Inflammatory macrophage treated with lipopolysaccharide for 1 hour (primary cell): Measurements from ENCODE around the gene HNRNPL.
"Not testable (repeated sequence)": the region's sequence is repeated elsewhere in the genome, so short reads cannot be mapped to it uniquely, and the experiment has no call there.

Experiments used
- DNase-seq, 2 donors: peaks; one replicate each; pipeline ENCODE4 v3.0.0-alpha.2; 2020 to 2022

The HNRNPL gene

DNA sequence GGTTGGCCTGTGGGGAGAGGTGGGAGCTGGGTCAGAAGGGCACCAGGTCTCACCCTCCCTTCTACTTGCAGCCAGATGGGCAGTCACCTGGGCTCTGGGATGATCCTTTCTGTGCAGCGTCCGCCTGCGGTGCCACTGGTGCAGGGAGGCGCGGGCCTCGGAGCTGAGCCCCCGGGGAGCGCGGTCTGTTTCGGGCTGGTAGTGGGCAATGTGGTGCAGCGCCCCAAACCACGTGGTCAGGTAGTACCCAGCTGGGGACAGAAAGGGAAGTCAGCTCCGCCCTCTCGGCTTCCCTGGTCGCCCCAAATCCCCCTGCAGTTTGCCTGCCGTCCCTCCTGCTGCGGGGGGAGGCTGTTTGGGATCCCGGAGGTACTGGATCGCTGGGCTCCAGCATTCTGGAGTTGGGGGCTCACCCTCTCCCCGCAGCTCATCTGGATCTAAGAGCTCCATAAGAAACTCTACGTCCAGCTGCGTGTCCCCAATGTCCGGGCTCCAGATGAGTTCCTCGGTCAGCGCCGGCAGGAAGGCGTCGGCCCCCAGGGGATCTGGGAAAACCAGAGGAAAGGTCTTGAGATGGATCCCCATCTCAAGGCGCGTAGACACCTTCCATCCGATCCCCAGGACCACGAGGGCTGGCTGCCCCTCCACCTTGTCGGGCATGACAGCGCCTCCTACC is 19.5 kb upstream of the HNRNPL start:
- DNase-seq: no peak

DNA sequence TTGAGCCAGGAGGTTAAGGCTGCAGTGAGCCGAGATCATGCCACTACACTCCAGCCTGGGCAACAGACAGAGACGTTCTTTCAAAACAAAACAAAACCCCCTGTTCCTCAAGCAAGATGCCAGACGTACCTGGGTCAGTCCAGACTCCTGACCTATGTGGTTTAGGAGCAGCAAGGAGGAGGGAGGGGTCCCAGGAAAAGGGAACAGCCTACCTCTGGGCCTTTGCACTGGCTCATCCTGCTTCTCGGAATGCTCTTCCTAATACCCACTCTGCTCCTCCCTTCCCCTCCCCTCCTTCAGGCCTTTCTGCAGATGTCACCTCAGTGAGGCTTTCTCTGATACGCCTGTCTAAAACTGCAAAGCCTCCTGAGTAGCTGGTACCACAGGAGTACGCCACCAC is 18.8 kb upstream of the HNRNPL start:
- no peak for DNase-seq

DNA sequence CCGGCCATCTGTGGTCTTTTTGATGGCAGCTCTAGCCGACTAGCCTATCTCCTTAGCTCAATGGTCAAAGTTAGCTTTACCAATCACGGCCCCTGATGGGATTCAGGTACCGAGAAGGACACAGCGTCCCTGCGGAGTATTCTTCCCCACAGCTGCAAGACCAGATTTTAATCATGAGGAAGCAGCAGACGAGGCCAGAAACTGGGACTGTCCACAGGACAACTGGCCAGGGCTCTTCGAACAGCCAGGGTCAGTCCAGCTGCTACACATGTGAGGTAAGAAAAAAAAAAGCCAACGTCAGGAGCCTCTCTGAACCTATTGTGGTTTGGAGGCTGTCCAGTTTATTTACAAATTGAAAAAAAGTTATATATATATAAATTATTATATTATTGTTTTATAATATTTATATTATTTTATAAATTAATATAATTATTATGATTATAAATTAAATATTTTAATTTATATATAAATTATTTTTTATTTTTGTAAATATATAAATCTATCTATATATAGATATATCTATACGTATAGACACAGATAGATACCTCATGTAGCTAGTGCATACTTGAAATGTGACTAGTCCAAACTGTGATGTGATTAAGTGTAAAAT is 17.5 kb upstream of the HNRNPL start:
- DNase-seq: no peak

DNA sequence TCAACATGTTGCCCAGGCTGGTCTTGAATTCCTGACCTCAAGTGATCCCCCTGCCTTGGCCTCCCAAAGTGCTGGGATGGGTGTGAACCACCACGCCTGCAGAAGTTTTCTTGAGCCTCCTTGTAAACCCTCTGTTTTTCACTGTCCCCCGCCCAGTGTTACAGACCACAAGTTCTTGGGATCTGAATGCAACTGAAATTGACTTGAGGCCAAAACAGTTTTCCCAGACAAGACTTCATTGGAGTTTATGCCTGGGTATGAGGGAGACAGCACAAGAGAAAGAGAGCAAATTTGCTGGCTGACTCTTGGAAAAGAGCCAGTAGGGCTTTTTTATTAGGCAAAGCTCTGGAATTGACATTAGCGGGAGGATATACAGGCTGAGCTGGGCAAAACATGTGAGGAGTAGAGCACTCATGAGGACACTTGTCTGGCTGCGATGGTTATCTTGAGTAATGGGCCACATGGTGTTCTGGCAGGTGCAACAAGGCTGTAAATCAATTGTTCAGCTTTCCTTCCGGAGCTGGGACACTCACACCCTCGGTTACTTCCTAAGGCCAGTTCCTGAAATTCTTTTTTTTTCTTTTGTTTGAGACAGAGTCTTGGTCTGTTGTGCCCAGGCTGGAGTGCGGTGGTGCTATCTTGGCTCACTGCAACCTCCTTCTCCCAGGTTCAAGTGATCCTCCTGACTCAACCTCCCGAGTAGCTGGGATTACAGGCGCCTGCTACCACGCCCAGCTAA is 12.7 kb upstream of the HNRNPL start:
- DNase-seq: no peak

DNA sequence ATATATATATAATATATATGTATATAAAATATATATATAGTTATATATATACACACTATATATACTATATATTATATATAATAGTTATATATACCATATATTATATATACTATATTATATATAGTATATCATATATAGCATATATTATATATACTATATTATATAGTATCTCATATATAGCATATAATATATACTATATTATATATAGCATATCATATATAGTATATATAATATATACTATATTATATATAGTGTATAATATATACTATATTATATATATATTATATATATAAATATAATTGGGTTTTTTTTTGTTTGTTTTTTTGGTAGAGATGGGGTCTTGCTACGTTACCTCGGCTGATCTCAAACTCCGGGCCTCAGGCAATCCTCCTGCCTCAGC is 11.6 kb upstream of the HNRNPL start:
- no peak for DNase-seq

DNA sequence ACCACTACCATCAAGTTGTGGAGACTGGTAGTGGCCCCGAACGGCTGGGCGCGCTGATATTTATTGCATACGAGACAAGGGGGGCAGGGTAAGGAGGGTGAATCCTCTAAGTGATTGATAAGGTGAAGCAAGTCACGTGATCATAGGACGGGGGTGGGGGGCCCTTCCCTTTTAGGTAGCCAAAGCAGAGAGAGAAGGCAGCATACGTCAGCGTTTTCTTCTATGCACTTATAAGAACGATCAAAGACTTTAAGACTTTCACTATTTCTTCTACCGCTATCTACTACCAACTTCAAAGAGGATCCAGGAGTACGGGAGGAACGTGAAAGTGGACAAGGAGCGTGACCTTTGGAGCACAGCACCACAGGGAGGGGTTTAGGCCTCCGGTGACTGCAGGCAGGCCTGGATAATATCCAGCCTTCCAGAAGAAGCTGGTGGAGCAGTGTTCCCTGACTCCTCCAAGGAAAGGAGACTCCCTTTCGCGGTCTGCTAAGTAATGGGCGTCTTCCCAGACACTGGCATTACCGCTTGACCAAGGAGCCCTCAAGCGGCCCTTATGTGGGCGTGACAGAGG is 9.9 kb upstream of the HNRNPL start:
- DNase-seq: not testable (repeated sequence)

DNA sequence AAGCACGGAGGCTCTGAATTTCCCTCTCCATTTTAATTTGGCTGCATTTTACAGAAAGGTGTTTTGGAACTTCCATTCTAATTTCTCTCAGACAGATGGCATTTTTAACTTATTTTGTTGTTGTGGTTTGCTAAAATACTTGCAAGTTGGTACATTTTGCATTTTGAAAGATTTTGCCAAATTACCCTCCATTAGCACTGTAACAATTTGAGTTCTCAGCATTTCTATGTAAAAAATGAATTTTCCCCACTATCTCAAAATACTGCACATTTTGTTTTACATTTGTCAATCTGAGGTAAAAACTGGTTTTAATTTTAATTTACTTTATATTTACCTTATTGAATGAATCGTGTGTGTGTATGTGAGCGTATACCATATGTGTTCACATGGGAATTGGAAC is 7.0 kb upstream of the HNRNPL start:
- DNase-seq: no peak

DNA sequence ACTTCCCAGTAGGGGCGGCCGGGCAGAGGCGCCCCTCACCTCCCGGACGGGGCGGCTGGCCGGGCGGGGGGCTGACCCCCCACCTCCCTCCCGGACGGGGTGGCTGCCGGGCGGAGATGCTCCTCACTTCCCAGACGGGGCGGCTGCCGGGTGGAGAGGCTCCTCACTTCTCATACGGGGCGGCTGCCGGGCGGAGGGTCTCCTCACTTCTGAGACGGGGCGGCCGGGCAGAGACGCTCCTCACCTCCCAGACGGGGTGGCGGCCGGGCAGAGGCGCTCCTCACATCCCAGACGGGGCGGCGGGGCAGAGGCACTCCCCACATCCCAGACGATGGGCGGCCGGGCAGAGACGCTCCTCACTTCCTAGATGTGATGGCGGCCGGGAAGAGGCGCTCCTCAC is 6.0 kb upstream of the HNRNPL start:
- DNase-seq: not testable (repeated sequence)

DNA sequence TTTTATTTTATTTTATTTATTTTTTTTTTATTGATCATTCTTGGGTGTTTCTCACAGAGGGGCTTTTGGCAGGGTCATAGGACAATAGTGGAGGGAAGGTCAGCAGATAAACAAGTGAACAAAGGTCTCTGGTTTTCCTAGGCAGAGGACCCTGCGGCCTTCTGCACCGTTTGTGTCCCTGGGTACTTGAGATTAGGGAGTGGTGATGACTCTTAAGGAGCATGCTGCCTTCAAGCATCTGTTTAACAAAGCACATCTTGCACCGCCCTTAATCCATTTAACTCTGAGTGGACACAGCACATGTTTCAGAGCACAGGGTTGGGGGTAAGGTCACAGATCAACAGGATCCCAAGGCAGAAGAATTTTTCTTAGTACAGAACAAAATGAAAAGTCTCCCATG is 5.2 kb upstream of the HNRNPL start:
- DNase-seq: not testable (repeated sequence)

DNA sequence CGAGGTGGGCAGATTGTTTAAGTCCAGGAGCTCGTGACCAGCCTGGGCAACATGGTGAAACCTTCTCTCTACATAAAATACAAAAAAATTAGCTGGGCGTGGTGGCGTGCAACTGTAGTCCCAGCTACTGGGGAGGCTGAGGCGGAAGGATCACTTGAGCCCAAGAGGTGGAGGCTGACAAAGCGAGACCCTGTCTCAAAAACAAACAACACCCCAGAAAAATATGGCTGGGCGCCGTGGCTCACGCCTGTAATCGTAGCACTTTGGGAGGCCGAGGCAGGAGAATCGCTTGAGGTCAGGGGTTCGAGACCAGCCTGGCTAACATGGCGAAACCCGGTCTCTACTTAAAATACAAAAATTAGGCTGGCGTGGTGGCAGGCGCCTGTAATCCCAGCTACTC is 3.4 kb upstream of the HNRNPL start:
- no peak for DNase-seq

DNA sequence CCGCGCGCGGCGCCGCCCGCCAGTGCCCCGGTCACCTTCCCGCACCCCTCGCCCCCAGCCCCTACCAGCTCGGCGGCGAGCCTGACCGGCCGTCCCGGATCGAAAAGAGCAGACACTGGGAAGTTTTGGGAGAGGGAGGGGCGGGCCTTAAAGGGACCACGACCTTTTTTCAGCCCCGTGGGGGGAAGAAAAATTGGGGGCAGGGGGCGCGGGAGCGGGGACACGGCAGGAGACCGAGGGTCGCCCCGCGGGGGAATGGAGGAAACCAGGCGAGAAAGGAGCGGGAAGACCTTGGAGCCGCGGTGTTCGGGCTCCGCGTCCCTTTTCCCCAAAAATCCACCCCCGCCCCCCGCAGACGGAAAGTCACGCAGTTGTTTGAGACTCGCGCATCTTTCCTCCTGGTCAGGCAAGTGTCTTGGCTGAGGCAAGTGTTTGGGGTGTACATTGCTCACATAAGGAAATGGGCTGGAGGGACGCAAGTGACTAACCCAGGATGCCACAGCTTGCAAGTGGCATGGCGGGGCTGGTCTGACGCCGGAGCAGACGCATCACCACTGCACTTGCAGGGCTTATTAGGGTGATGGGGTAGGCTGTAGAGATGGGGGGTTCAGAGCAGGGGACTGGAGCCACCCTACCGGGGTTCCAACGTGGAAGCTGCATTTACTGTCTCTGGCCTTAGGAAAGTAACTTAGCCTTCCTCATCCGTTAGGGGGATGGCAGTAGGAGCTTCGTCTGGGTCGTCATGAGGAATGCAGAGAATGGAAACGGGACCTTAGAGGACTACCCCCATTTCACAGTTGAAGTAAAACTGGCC is 2.7 kb upstream of the HNRNPL start:
- DNase-seq: peak; percentile 60 to 64

DNA sequence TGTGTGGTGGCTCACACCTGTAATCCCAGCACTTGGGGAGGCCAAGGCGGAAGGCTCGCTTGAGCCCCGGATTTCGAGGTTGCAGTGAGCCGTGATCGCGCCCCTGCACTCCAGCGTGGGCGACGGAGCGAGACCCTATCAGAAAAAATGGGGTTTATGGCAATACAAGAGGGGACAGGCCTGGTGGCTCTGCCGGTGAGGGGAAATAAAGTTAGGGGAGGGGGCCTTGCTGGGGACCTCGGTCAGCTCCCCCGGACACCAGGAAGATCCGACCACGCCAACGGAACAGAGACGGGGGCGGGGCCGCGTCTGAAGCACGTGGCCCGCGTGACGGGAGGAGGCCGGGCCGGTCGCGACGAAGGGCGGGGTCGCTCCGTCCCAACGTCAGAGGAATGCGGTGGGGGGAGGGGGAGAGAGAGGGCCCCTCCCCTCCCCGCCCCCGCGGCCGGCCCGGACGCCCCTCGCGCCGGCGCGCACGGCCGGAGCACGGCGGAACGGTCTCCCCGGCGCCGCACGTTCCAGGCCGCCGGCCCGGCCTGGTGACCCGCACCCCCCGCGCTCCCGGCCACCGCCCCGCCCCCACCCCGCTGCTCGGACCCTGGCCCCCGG is 1.9 kb upstream of the HNRNPL start:
- DNase-seq: peak; percentile 91 to 96

DNA sequence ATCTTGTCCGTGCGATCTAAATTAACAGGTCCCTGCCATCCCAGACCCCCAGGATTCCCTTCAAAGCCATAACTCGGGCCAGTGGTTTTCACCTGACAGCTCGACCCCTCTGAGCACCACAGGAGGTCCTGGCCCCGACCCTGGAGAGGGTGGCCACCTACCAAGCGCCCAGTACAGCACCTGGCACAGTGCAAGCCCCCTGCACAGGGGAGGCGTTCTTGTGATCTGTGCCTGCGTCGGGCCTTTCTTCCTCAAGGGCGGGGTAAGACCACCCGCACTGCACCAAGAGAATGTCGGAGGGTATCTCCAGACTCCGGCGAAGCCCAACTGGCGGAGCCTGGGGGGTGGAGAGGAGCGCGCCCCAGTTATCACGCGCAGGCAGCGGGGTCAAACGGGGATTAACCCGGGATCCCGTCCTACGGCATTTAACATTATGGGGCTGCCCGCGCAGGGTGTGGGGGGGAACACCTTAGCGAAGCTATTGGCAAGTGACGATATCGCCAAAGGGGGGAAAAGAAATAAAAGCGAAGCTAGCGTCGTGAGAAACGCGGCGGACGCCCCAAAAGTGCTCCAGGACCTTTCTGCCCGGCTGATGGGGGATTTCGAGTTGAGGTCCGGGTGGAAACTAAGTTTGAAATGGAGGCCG is 1.3 kb upstream of the HNRNPL start:
- peak in 1 of 2 donors; percentile 29 for DNase-seq

DNA sequence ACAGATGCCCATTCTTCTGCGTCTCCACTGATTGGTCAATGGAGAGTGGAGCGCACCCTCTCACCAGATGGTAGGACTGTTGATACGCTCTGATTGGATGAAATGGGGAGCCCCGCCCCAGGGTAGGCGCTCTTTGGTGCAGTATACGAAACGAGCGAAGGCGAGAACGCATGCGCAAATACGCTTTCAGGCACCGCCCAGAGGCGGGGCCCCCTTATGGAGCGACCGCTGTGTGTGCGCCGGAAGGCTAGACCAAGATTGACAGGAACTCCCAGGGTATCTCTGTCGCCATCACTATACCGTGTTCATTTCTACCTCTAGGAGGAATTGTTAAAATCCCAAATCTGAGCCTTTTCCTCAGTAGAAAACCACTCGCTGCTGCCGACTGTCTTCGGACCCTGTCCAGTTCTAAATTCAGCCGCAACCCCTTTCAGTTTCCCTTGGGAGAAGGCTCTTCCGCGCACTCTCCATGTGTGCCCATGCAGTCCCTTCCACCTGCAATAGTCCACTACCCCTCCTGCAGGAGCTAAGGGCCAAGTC is 720 bp upstream of the HNRNPL start:
- peak in 1 of 2 donors; percentile 100 for DNase-seq

DNA sequence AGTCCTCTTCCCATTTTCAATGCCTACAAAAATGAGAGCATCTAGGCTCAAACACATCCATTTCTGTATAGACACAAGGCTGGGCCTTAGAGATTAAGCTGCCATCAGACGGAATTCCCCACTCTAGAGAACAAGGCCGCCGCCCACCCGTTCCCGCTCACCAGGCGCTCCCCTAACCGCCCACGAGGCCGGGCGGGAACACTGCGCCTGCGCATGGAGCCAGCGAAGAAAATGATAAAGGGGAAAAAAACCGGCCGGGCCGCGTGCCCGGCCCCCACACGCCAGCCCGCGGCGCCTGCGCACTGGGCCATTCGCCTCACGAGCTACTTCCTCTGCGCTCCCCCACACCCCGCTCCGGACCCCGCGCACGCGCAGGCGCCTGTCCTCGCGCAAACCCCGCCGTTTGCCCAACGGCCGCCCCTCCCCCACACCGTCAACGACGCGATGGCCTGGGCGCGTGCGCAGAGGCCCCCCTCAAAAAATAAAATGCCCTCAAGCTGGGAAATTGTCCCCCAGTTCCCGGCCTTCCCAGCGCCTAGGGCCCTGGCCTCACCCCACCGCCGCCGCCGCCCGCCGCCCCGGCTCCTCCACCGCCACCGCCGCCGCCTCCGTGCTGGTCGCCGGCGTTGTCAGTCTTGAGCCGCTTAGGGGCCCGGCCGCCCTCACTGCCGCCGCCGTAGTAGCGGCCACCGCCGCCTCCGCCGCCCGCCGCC is 483 bp downstream of the HNRNPL start:
- DNase-seq: peak; percentile 99 to 100

DNA sequence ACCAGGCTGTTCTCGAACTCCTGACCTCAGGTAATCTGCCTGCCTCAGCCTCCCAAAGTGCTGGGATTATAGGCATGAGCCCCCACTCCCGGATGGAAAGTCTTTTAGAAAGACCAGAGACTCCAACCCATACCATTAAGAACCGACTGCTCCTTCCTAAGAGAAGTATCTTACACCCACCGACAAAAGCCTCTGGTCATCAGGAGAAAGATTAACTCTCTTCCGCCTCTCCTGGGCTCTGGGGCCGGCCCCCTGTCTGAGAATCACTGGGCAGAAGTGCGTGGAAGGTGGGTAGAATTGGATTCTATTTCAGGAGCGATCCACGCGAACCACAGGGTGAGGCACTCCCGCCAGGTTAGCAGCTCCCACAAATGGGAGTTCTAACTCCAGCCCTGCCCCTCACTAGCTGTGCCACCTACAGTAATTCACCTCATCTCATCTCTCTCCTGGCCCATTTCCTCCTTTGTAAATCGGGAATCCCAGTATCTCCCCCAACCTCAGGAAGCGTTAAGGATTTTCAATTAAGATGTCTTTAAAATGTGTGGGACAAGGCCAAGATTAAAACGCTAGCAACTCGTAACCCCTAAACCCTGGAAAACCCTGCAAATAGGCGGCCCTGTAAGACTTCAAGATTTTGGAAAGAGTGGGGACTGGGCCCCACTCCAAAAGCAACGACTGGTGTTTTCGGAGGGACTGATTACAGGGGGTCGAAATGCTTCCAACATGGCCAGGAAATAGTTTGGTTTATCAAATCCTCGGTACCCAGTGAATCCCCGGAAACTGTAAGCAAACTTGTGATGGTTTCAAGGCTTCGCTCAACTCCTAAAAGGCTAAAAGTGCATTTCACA is 1.3 kb downstream of the HNRNPL start:
- DNase-seq: peak in 1 of 2 donors; percentile 7

DNA sequence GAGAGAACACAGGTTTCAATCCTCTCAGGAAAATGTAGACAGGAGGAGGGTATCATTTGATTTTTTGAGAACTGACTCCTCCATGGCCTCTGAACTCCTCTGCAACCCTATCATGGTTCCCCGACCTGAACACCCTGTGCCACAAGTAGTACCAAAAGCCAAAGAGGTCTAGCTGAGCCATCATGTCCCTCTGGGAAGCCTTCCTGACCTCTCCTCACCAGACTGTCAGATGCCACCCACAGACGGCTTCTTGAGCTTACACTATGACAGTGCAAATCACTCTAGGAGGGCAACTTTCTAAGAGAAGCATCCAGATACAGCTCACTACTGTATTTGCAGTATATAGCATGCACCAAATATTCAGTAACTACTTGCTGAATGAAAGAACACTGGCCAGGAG is 3.7 kb downstream of the HNRNPL start:
- no peak for DNase-seq

DNA sequence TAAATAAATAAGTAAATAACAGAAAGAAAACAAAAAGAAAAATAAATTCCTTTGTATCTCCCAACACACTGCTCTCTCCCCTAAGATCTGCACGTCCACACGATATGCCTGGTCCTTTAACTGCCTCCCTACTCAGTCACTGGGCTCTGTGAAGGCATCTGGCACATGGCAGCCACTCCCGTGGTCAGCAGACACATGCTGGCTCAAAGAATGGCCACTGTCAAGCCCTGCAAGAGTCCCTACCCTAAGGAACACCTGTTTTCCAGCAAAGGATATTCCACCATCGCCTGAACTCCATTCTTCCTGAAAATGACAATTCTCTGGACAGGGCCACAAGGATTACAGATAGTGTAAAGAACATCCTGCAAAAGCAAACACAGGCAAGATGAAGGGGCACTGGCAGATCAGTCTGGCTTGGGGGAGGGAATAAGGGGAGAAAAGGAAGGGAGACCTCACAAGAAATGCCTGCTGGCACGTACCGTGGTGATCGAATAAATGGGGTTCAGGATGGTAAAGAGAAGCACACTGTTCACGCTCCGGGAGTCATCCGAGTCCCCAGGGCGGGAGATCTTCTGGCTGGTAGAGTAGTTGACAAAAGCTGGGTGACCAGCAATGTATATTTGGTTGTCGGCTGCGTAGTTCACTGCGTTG is 4.3 kb downstream of the HNRNPL start:
- no peak for DNase-seq

DNA sequence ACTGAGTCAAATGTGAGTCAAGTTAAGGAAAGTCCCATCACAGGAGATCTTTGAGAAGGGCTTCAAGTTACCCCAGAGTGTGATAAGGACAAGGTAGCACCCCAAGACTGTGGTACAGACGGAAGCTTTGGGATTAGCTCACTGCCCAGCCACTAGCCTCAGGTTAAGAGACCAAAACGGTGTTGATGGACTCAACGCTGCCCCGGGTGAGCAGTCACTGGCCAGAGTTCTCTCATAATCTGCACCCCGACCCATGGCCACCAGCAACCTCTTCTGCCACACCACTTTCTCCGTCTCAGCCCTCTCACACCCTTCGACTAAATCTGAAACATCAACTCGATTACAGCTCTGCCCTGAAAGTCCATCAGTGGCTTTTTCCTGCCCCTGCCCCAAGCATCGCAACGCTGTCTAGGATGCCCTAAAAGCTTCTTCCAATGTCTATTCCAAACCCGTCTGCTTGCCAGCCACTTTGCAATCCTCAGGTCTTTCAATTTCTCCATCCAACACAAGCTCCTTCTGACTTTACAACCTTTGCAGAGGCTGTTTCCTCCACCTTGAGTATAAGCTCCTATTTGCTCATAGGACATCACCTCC is 5.6 kb downstream of the HNRNPL start:
- DNase-seq: no peak
